HepG2 (cell line): ENCODE data around the gene CHKB. TPM values are rescaled to one million over a fixed set of nuclear protein-coding genes. Genes with fewer than 3 reads are reported as not detected.

ENCODE experiments used
- ARID4A ChIP-seq: sonication (generic); formaldehyde crosslinking; IDR thresholded peaks from 2 replicates; pipeline ENCODE4 v1.5.0; 2020; ENCODE audit warnings: mild to moderate bottlenecking, missing genetic modification reagents, borderline replicate concordance
- CBX1 ChIP-seq: IDR thresholded peaks from one replicate; pipeline ENCODE4 v1.6.1; 2016; ENCODE audit warnings: antibody characterized with exemption, low read depth
- CREB1 ChIP-seq, 2 experiments: fragments of 450-650 bp in 1 of 2; IDR thresholded peaks; 2 replicates each; pipeline ENCODE4 v1.6.1; 2016 to 2017; ENCODE audit warnings: control low read depth in 1 of 2, mild to moderate bottlenecking in 1 of 2, missing compliant biosample characterization in 1 of 2, missing genetic modification characterization in 1 of 2
- HOXA3 ChIP-seq: sonication (generic); formaldehyde crosslinking; IDR thresholded peaks from 2 replicates; pipeline ENCODE4 v1.5.0; 2020; ENCODE audit warnings: missing genetic modification reagents
- IRF2 ChIP-seq: IDR thresholded peaks from 2 replicates; pipeline ENCODE4 v1.6.1; 2018; ENCODE audit warnings: missing genetic modification reagents, missing compliant biosample characterization
- KDM5B ChIP-seq: sonication (generic); formaldehyde crosslinking; IDR thresholded peaks from 2 replicates; pipeline ENCODE4 v1.4.0; 2020; ENCODE audit warnings: missing genetic modification reagents, mild to moderate bottlenecking, borderline replicate concordance
- LCORL ChIP-seq, 2 experiments: fragments of 450-650 bp in 1 of 2; sonication (generic) in 1 of 2; formaldehyde crosslinking in 1 of 2; IDR thresholded peaks; 2 replicates each; pipeline versions ENCODE4 v1.5.0 to v1.6.1; 2017 to 2020; ENCODE audit warnings: antibody characterized with exemption in 1 of 2, missing genetic modification reagents in 1 of 2
- MAZ ChIP-seq, 2 experiments: sonication (generic) in 1 of 2; formaldehyde crosslinking in 1 of 2; IDR thresholded peaks; 2 replicates each; pipeline versions ENCODE4 v1.5.0 to v1.6.1; 2012 to 2020; ENCODE audit warnings: low read depth in 2 of 2, mild to moderate bottlenecking in 2 of 2, borderline replicate concordance in 1 of 2, improper control_type of control experiment in 1 of 2, low read length in 1 of 2, missing genetic modification reagents in 1 of 2, moderate library complexity in 1 of 2
- MED13 ChIP-seq: sonication (generic); formaldehyde crosslinking; IDR thresholded peaks from 2 replicates; pipeline ENCODE4 v1.5.0; 2020; ENCODE audit warnings: missing genetic modification reagents
- MIER2 ChIP-seq: IDR thresholded peaks from 2 replicates; pipeline ENCODE4 v1.6.1; 2016; ENCODE audit warnings: missing biosample characterization, missing genetic modification reagents
- MIXL1 ChIP-seq: IDR thresholded peaks from 2 replicates; pipeline ENCODE4 v1.6.1; 2016
- NFIC ChIP-seq: IDR thresholded peaks from 2 replicates; pipeline ENCODE4 v1.6.1; 2012; ENCODE audit warnings: mild to moderate bottlenecking, low read length, inconsistent platforms
- NR2F6 ChIP-seq, 2 experiments: IDR thresholded peaks; 2 replicates each; pipeline ENCODE4 v1.6.1; 2016; ENCODE audit warnings: antibody characterized with exemption in 1 of 2, mild to moderate bottlenecking in 1 of 2
- PHF21A ChIP-seq: sonication (generic); formaldehyde crosslinking; IDR thresholded peaks from 2 replicates; pipeline ENCODE4 v1.5.0; 2020; ENCODE audit warnings: mild to moderate bottlenecking, missing genetic modification reagents
- RARA ChIP-seq: IDR thresholded peaks from 2 replicates; pipeline ENCODE4 v1.6.1; 2016; ENCODE audit warnings: missing genetic modification reagents, missing compliant biosample characterization
- SKI ChIP-seq: fragments of 450-650 bp; IDR thresholded peaks from one replicate; pipeline ENCODE4 v1.6.1; 2018; ENCODE audit warnings: mild to moderate bottlenecking; ENCODE audit not compliant: partially characterized antibody
- SRSF9 ChIP-seq: fragments of 200-400 bp; formaldehyde crosslinking; IDR thresholded peaks from 2 replicates; pipeline ENCODE4 v1.6.1; 2018; ENCODE audit warnings: borderline replicate concordance, mild to moderate bottlenecking, low read depth, low read length; ENCODE audit not compliant: insufficient read depth, poor library complexity, severe bottlenecking
- SRY ChIP-seq: sonication (generic); formaldehyde crosslinking; IDR thresholded peaks from 2 replicates; pipeline ENCODE4 v1.8.0; 2022; ENCODE audit warnings: mild to moderate bottlenecking, missing genetic modification reagents
- YEATS2 ChIP-seq: sonication (generic); formaldehyde crosslinking; IDR thresholded peaks from 2 replicates; pipeline ENCODE4 v1.4.0; 2020; ENCODE audit warnings: missing genetic modification reagents, borderline replicate concordance
- ZBTB7A ChIP-seq: sonication (generic); formaldehyde crosslinking; IDR thresholded peaks from 2 replicates; pipeline ENCODE4 v1.8.0; 2022; ENCODE audit warnings: mild to moderate bottlenecking, missing genetic modification reagents
- ZFP90 ChIP-seq: sonication (generic); formaldehyde crosslinking; IDR thresholded peaks from 2 replicates; pipeline ENCODE4 v1.8.0; 2022; ENCODE audit warnings: missing genetic modification reagents, mild to moderate bottlenecking, inconsistent platforms, borderline replicate concordance
- ZNF382 ChIP-seq: sonication (generic); formaldehyde crosslinking; IDR thresholded peaks from 2 replicates; pipeline ENCODE4 v1.5.0; 2020; ENCODE audit warnings: missing genetic modification reagents, mild to moderate bottlenecking, borderline replicate concordance
- ZNF550 ChIP-seq: sonication (generic); formaldehyde crosslinking; IDR thresholded peaks from 2 replicates; pipeline ENCODE4 v1.4.0; 2020; ENCODE audit warnings: mild to moderate bottlenecking, missing genetic modification reagents, borderline replicate concordance
- ZNF580 ChIP-seq: IDR thresholded peaks from 2 replicates; pipeline ENCODE4 v1.6.1; 2016; ENCODE audit warnings: low read depth, borderline replicate concordance
- ZNF652 ChIP-seq: IDR thresholded peaks from 2 replicates; pipeline ENCODE4 v1.6.1; 2016; ENCODE audit warnings: low read depth, borderline replicate concordance
- ZNF720 ChIP-seq: sonication (generic); formaldehyde crosslinking; IDR thresholded peaks from 2 replicates; pipeline ENCODE4 v1.4.0; 2020; ENCODE audit warnings: missing genetic modification reagents
- polyA plus RNA-seq, 8 experiments: library from polyadenylated mRNA; depleted of rRNA in 3 of 8; stranded (reverse) in 7 of 8; unstranded in 1 of 8; fragments of >200 nt; fragmentation: Illumina TruSeq in 4 of 8; extraction: Trizol in 4 of 8; gene quantifications; 2 replicates each; pipeline versions ENCODE4 v1.2.1 to v1.2.3, GENCODE V29; 2011 to 2016; ENCODE audit warnings: low read depth in 4 of 8, missing spikeins in 1 of 8, mixed read lengths in 1 of 8; ENCODE audit not compliant: insufficient read depth in 1 of 8
- total RNA-seq, 5 experiments: library from RNA; depleted of rRNA; stranded (reverse); fragments of >200 nt; fragmentation: Illumina TruSeq; extraction: Trizol; gene quantifications; 2 replicates each; pipeline ENCODE4 v1.2.3, GENCODE V29; 2016; ENCODE audit warnings: low read depth in 1 of 5

CHKB gene
- total and polyA plus RNA-seq, 2 of the 13 experiments (the other 11 are each of a cell fraction or from before 2014, with no cell fraction given), result 24.5 to 42.7 TPM

DNA sequence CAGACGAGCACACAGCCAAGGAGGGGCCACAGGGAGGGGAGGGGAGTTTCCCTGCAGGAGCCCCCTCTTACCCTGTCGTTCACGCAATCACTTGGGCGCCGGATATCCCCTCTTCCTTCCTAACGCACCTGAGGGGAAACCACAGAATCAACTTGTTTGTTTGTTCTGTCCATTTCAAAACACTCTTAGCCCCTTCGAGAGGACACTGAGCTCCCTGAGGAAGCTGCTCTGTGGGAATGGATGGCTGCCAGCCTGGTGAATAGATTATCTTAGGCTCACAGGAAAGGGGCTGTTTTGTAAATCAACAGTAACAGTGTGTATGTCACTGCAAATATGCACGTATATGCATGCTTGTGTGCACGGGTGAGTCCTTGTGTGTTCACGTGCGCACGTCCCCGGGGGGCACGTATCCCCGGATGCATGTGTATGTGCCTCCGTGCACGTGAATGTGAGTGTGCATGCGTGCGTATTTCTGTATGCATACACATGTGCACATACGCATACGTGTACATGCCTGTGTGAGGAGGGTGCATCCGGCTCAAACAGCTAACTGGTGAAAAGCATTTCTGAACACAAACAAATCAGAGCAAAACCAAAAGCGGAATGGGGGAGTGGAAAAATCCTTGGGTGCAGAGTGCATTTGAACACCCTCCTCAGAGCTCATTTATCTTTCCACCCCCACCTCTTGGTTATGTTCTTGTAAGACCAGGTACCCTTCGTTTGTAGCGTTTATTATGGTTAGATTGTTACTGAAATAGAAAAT lies 38.1 kb upstream of the CHKB start (continued):
- TF ChIP-seq LCORL (IDR thresholded peaks at IDR 0.05) (no peak), LCORL (CRISPR knock-in tag; IDR thresholded peaks at IDR 0.05) (peak; percentile 70), ZNF720 (CRISPR knock-in tag) (no peak), YEATS2 (no peak), MED13 (CRISPR knock-in tag) (no peak), CBX1 (no peak), CREB1 (IDR thresholded peaks at IDR 0.05) (no peak), CREB1 (CRISPR knock-in tag; IDR thresholded peaks at IDR 0.05) (peak; percentile 64), ARID4A (CRISPR knock-in tag) (peak; percentile 26; the same call in 1 of the 2 replicates), HOXA3 (CRISPR knock-in tag) (peak; percentile 18; the same call in 1 of the 2 replicates), KDM5B (peak; percentile 58), ZNF652 (no peak), ZNF550 (CRISPR knock-in tag) (no peak), MAZ (IDR thresholded peaks at IDR 0.05; ENCODE audit: borderline replicate concordance, low read depth, low read length) (0 out of 2 replicates have a peak, but pooled peaks have one; percentile 84), MAZ (CRISPR knock-in tag; IDR thresholded peaks at IDR 0.05; ENCODE audit: low read depth) (peak; percentile 35; the same call in 1 of the 2 replicates), ZNF580 (CRISPR knock-in tag) (no peak), MIER2 (0 out of 2 replicates have a peak, but pooled peaks have one; percentile 21), SRY (CRISPR knock-in tag) (0 out of 2 replicates have a peak, but pooled peaks have one; percentile 17), IRF2 (CRISPR knock-in tag) (no peak), RARA (CRISPR knock-in tag) (0 out of 2 replicates have a peak, but pooled peaks have one; percentile 5), ZBTB7A (peak; percentile 45; the same call in 1 of the 2 replicates), PHF21A (peak; percentile 65), ZNF382 (CRISPR knock-in tag) (no peak), MIXL1 (CRISPR knock-in tag) (no peak), NR2F6 (IDR thresholded peaks at IDR 0.05) (no peak), NR2F6 (CRISPR knock-in tag; IDR thresholded peaks at IDR 0.05) (no peak), ZFP90 (no peak; the same call in 1 of the 2 replicates), NFIC (no peak), SRSF9 (no peak), SKI (no peak)
